ENCODE results near the gene ZNRD2. TPM values are rescaled to one million over a fixed set of nuclear protein-coding genes. Genes with fewer than 3 reads are reported as not detected.

The ZNRD2 gene
- total RNA-seq, 1 experiment from 2014 or later: 70.9 TPM

- ChIA-PET POLR2A (interaction anchor here (1.0 to 1.1 kb wide), 2 partner anchors 22 to 33 kb away, joined by 3 to 4 read pairs; no protein-coding TSS in a partner anchor), CTCF (interaction anchor here (0.9 to 2.1 kb wide), 7 partner anchors 8 to 108 kb away, joined by 3 to 9 read pairs (median 3); partner anchors contain the start of genes SIPA1 and ZNRD2)
- no peak overlapping the region for H3K27ac Mint-ChIP-seq
Observed at GRCh38 chr11:65529475-65530156, 40.7 kb upstream of the ZNRD2 start.

DNA sequence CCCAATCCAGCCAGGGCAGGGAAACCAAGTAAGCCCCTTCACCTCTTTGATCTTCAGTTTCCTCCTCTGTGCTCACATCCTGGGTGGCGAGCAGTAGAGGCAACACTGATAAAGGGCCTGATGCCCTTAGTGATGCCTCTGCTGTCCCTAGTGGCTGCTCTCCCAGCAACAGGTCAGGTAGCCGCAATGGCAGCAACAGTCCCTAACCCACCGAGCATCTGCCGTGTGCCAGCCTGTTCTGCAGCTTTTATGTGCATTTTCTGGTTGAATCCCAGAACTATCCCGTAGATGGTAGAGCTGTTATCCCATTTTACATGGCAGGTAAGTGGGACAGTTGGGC is 40.1 kb upstream of the ZNRD2 start:
- ChIA-PET POLR2A (interaction anchor here (1.1 kb wide), 1 partner anchor 33 kb away, joined by 4 read pairs; no protein-coding TSS in a partner anchor), CTCF (interaction anchor here (0.6 to 2.1 kb wide), 7 partner anchors 8 to 393 kb away, joined by 3 to 9 read pairs (median 4); partner anchors contain the start of genes SIPA1 and ZNRD2)
- H3K9me3 Mint-ChIP-seq: no peaks in the 10 kb centered on the region
- H3K27me3 Mint-ChIP-seq (ENCODE audit: low read depth): no peaks in the 10 kb centered on the region
- peaks cover 26% of the 10 kb centered on the region for H3K36me3 Mint-ChIP-seq
- DNase-seq (ENCODE audit: low spot score): peak; percentile 44
- H3K27ac Mint-ChIP-seq: no peak overlapping the region
- H3K4me1 Mint-ChIP-seq: peaks cover 4% of the 10 kb centered on the region
- peak; percentile 77 for ATAC-seq
- TF ChIP-seq MXD4 (CRISPR knock-in tag; IDR thresholded peaks at IDR 0.05; ENCODE audit: borderline replicate concordance): no peak
- no peak overlapping the region for H3K4me3 Mint-ChIP-seq

More at GRCh38 chr11:65529475-65530156, 40.7 kb upstream of the ZNRD2 start:
- Mint-ChIP-seq H3K9me3 (no peaks in the 10 kb centered on the region), H3K36me3 (peaks cover 26% of the 10 kb centered on the region), H3K4me1 (peaks cover 4% of the 10 kb centered on the region), H3K27me3 (ENCODE audit: low read depth) (peaks cover under 1% of the 10 kb centered on the region; the same call in 1 of the 2 replicates), H3K4me3 (no peak overlapping the region)
- no peak for TF ChIP-seq RELA (CRISPR knock-in tag; IDR thresholded peaks at IDR 0.05; ENCODE audit: borderline replicate concordance)
- TF ChIP-seq, protein P1, sequence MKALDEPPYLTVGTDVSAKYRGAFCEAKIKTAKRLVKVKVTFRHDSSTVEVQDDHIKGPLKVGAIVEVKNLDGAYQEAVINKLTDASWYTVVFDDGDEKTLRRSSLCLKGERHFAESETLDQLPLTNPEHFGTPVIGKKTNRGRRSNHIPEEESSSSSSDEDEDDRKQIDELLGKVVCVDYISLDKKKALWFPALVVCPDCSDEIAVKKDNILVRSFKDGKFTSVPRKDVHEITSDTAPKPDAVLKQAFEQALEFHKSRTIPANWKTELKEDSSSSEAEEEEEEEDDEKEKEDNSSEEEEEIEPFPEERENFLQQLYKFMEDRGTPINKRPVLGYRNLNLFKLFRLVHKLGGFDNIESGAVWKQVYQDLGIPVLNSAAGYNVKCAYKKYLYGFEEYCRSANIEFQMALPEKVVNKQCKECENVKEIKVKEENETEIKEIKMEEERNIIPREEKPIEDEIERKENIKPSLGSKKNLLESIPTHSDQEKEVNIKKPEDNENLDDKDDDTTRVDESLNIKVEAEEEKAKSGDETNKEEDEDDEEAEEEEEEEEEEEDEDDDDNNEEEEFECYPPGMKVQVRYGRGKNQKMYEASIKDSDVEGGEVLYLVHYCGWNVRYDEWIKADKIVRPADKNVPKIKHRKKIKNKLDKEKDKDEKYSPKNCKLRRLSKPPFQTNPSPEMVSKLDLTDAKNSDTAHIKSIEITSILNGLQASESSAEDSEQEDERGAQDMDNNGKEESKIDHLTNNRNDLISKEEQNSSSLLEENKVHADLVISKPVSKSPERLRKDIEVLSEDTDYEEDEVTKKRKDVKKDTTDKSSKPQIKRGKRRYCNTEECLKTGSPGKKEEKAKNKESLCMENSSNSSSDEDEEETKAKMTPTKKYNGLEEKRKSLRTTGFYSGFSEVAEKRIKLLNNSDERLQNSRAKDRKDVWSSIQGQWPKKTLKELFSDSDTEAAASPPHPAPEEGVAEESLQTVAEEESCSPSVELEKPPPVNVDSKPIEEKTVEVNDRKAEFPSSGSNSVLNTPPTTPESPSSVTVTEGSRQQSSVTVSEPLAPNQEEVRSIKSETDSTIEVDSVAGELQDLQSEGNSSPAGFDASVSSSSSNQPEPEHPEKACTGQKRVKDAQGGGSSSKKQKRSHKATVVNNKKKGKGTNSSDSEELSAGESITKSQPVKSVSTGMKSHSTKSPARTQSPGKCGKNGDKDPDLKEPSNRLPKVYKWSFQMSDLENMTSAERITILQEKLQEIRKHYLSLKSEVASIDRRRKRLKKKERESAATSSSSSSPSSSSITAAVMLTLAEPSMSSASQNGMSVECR (CRISPR knock-in tag; IDR thresholded peaks at IDR 0.05; ENCODE audit: borderline replicate concordance): no peak
- TF ChIP-seq ZBTB21 (CRISPR knock-in tag; IDR thresholded peaks at IDR 0.05; ENCODE audit: borderline replicate concordance): no peak
- no peak for ATAC-seq
- DNase-seq (ENCODE audit: low spot score): no peak

- DNase-seq (ENCODE audit: low spot score): no peak
- H3K9me3 Mint-ChIP-seq: no peaks in the 10 kb centered on the region
- ChIA-PET CTCF (interaction anchor here (0.9 kb wide), 1 partner anchor 53 kb away, joined by 3 read pairs; no protein-coding TSS in a partner anchor), POLR2A (no interaction called here)
- H3K36me3 Mint-ChIP-seq: peaks cover 22% of the 10 kb centered on the region
- H3K27me3 Mint-ChIP-seq (ENCODE audit: low read depth): 0 out of 2 replicates have a peak, but pooled peaks cover under 1% of the 10 kb centered on the region
- no peaks in the 10 kb centered on the region for H3K4me1 Mint-ChIP-seq
- no peak for ATAC-seq
- no peak overlapping the region for H3K4me3 Mint-ChIP-seq
- H3K27ac Mint-ChIP-seq: no peak overlapping the region
- TF ChIP-seq GABPB1 (CRISPR knock-in tag; IDR thresholded peaks at IDR 0.05) (no peak), RORB (CRISPR knock-in tag; IDR thresholded peaks at IDR 0.05) (no peak), NFE2L1 (CRISPR knock-in tag; IDR thresholded peaks at IDR 0.05) (no peak), JAZF1 (CRISPR knock-in tag; IDR thresholded peaks at IDR 0.05) (no peak), CREB1 (CRISPR knock-in tag; IDR thresholded peaks at IDR 0.05) (no peak), ZNF425 (CRISPR knock-in tag; conservative IDR thresholded peaks at IDR 0.05) (no peak), PREB (CRISPR knock-in tag; IDR thresholded peaks at IDR 0.05; ENCODE audit: borderline replicate concordance) (no peak), CREM (CRISPR knock-in tag; IDR thresholded peaks at IDR 0.05) (no peak), ERG (CRISPR knock-in tag; IDR thresholded peaks at IDR 0.05) (no peak), ZNF317 (CRISPR knock-in tag; IDR thresholded peaks at IDR 0.05; ENCODE audit: borderline replicate concordance, low read depth) (no peak), FOXP1 (CRISPR knock-in tag; IDR thresholded peaks at IDR 0.05; ENCODE audit: borderline replicate concordance) (no peak)
- TF ChIP-seq, protein P2, sequence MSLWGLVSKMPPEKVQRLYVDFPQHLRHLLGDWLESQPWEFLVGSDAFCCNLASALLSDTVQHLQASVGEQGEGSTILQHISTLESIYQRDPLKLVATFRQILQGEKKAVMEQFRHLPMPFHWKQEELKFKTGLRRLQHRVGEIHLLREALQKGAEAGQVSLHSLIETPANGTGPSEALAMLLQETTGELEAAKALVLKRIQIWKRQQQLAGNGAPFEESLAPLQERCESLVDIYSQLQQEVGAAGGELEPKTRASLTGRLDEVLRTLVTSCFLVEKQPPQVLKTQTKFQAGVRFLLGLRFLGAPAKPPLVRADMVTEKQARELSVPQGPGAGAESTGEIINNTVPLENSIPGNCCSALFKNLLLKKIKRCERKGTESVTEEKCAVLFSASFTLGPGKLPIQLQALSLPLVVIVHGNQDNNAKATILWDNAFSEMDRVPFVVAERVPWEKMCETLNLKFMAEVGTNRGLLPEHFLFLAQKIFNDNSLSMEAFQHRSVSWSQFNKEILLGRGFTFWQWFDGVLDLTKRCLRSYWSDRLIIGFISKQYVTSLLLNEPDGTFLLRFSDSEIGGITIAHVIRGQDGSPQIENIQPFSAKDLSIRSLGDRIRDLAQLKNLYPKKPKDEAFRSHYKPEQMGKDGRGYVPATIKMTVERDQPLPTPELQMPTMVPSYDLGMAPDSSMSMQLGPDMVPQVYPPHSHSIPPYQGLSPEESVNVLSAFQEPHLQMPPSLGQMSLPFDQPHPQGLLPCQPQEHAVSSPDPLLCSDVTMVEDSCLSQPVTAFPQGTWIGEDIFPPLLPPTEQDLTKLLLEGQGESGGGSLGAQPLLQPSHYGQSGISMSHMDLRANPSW (CRISPR knock-in tag; conservative IDR thresholded peaks at IDR 0.05; ENCODE audit: low read depth): no peak
Observed at GRCh38 chr11:65532388-65533064, 37.8 kb upstream of the ZNRD2 start.
